Activated naive CD8-positive, alpha-beta T cell treated with anti-CD3 and anti-CD28 coated beads, Interleukin-2, amount 50 U/mL, for 16 hours (primary cell): ENCODE measurements around the gene SDK1.
"Not testable (repeated sequence)": the region's sequence is repeated elsewhere in the genome, so short reads cannot be mapped to it uniquely, and the experiment has no call there.

Experiments used
- DNase-seq: peaks from one replicate; pipeline ENCODE4 v3.0.0-alpha.2; 2020; ENCODE audit warnings: low read depth, low spot score

The SDK1 gene

GRCh38 chr7:3955751-3956696 is 655.0 kb downstream of the SDK1 start:
- no peak for DNase-seq

DNA sequence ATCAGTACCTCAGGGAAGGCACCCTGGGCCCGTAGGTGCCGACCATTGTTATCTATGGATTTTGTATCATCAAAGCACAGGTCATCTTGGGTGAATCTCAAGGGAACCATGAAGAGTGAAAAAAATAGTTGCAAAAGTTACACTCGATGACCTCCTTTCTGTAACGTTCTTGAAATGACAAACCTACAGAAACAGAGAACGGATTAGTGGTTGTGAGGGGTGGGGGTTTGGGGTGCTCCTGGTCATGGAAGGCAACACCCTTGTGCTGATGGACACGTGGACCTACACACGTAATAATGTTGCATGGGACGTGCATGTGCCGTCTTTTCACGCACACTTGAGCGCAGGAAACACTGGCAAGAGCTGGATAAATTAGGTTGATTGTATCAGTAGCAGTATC is 655.9 kb downstream of the SDK1 start:
- no peak for DNase-seq

- DNase-seq, result no peak
Measured at GRCh38 chr7:3957472-3958108, 656.5 kb downstream of the SDK1 start.

DNA sequence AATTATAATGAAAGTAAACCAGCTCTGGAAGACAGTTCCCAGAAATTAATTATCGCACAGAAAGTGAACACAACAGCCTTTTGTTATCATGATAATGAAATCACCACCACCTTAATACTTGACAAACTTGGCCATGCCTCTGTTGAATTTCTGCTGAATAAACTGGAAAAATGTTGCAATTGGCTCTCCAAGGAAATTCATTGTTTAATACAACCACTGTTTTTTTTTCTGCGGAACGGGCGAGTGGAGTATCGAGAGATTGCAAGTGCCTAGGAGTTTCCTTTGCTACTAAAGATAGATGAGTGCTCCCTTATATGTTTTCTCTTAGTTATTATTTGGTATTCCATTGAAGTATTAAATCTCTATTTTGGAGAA is 657.0 kb downstream of the SDK1 start:
- no peak for DNase-seq

DNA sequence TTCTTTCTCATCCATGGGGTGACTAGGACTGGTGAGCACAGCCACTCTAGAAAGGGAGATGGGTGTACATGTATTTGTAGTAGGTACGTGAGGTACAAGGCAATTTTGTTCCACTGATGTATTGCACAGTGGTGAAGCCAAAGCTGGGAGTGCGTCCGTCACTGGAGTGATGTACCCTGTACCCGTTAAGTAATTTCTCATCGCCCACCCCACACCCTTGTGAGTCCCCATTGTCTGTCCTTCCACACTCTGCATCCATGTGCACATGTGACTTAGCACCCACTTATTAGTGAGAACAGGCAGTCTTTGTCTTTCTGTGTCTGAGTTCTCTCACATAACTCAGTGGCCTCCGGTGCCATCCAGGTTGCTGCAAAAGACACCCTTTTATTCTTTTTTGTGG is 658.3 kb downstream of the SDK1 start:
- no peak for DNase-seq

GRCh38 chr7:3960050-3960763 is 659.2 kb downstream of the SDK1 start:
- no peak for DNase-seq

GRCh38 chr7:3960942-3961341 is 659.9 kb downstream of the SDK1 start:
- DNase-seq, result no peak

DNA sequence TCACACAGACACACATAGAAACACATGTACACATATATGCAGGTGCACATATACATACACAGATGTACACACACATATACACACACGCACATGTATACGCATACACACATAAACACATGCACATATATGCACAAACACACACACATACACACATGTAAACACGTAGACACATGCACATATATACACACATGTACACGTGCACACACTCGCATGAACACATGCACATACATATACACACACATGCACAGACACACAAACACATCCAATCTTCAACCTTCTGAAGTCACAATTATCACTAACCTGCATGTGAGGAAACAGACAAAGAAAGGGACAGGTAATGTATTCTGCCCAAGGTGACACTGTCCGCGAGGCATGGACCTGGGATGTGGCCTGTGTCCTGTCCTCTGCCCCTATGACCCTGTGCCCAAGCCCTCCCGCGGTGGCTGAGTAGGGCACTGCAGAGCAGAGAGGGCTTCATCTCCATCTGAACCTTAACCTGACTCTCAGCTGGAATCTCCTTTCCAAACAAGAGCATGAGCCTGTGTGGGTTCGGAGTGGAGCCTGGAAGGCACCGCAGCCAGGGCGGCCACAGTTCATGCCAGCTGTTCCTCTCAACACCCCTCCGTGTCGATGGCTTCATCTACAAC is 660.9 kb downstream of the SDK1 start:
- no peak for DNase-seq

DNA sequence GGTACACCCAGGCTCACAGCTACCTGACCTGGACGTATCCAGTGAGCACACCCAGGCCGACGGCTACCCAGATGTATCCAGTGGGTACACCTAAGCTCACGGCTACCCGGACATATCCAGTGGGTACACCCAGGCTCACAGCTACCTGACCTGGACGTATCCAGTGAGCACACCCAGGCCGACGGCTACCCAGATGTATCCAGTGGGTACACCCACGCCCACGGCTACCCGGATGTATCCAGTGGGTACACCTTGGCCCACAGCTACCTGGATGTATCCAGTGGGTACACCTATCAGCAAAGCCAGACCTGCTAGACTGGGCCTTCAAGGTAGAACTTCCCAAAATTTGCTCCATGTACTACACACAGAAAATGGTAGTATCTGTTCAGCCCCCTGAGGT is 662.7 kb downstream of the SDK1 start:
- not testable (repeated sequence) for DNase-seq

GRCh38 chr7:3964980-3965606 is 664.0 kb downstream of the SDK1 start:
- DNase-seq, result no peak

GRCh38 chr7:3965794-3966395 is 664.8 kb downstream of the SDK1 start:
- no peak for DNase-seq

- DNase-seq, result no peak
Measured at GRCh38 chr7:3968234-3968633, 667.2 kb downstream of the SDK1 start.

DNA sequence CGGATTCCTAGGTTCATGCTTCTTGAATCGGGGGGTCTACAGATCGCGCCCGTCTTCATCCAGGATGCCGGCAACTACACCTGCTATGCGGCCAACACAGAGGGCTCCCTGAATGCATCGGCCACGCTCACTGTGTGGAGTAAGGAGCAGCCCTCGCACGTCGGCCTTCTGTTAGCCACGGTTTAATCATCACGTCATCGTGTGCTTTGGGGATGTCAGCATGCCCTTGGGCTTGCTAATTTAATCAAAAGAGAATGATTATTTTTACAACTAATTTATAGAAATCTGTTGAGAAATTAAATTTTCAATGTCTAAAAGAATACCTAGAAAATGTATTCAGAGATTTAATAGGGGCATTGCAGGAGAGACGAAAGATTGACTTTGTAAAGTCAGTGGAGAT is 668.2 kb downstream of the SDK1 start:
- no peak for DNase-seq

GRCh38 chr7:3971323-3971722 is 670.3 kb downstream of the SDK1 start:
- no peak for DNase-seq

- no peak for DNase-seq
Measured at GRCh38 chr7:3973264-3973663, 672.2 kb downstream of the SDK1 start.

DNA sequence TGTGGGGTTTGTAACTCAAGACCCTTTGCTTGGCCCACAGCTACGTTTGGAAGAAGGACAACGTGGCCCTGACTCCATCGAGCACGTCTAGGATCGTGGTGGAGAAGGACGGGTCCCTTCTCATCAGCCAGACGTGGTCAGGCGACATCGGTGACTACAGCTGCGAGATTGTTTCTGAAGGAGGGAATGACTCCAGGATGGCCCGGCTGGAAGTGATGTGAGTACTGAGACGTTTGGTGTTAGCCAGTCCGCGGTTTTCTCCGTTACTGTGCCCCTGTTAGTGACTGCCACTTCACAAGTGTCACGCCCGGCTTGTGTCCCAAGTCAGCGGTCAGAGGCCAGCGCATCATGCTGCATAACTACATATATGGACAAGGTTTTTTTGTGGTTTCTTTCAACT is 673.3 kb downstream of the SDK1 start:
- no peak for DNase-seq

DNA sequence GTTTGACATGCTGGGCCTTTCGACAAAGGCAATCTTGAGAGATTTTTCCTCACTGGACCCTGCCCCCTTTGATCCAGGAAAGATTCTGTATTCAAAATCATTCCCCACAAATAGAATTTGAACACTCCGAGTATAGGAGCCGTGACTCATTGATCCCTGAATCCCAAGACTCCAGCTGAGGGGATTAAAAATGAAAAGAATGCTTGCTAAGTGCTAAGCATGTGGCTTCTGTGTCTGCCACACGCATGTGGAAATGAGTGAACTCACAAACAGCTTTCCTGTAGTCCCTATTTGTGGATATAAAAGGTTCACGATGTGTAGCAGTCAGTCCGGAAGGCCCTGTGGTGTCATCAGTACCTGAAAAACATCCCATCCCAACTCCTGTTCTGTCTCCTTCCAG is 674.3 kb downstream of the SDK1 start:
- DNase-seq, result no peak

DNA sequence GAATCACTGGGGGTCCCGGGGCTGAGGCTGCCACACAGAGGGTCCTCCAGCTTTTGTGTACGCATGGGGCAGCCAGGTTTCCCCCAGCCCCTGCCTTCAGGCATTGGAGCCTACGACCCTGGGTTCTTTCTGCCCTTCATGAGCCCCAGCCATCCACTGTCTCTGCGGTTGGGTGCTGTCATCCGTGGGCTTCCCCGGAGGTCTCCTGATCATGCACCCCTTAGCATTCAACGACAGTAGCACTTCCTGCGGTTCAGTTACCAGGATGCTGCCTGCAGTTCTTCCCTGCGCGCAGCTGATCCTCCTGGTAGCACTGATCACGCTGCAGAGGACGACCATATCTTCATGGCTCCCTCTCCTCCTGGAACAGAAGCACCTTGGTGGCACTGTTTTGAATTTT is 676.3 kb downstream of the SDK1 start:
- DNase-seq, result no peak

DNA sequence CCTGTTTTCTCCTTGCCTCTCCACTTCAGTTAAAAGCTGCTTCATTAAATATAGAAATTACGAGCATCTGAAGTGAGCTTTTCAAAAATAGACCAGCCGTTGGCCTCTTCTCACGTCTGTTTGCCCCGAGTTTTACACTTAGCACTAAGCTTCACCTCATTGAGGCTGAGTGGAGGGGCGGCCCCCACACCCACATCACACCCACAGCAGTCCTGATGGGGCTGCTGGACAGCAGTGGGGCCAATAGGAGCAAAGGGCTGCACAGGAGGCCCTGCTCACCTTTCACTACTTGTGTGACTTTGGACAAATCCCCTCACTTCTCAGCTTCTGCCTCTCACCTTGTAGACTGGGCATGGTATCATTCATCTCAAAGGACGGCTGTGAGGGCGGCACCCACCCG is 677.8 kb downstream of the SDK1 start:
- DNase-seq, result no peak

DNA sequence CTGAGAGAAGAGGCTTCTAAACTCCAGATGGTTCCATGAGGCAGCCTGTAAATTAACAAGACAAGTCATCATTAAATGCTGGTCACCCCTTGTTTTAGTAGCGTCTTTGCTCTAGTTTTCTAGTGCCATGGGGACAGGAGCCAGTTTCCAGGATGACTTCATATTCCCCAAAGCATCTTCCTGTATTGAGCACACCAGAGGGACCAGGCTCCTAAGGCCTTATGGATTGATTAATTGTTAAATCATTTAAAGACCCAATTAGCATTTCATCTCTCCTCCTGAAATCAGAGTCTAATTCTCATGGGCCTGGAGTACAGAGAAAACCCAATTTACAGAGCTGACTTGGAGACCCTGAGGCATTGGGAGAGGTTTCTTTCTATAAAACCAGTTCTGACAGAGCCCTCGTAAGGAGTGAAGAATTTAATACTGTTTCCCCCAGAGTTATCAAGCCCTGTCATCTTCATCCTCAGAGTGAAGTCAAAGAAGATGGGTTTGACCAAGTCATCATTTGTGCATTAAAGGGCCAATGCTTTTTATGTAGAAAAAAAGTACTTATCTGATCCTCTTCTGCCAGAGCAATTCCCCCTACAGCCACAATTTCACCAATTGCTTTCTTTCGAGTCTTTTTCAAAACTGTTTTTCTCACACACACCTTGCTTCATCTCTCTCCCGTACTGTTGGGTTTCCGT is 678.7 kb downstream of the SDK1 start:
- no peak for DNase-seq

GRCh38 chr7:3980300-3980643 is 679.2 kb downstream of the SDK1 start:
- DNase-seq, result no peak
